A549 (cell line): ENCODE measurements around the gene PIK3R6. TPM values are rescaled to one million over a fixed set of nuclear protein-coding genes. Genes with fewer than 3 reads are reported as not detected.

Source experiments
- ATAC-seq, 2 experiments: fragments of 200-7000 bp in 1 of 2; fragments of >200 bp in 1 of 2; cut with Nextera tagmentation in 1 of 2; cut with Tn5 transposase in 1 of 2; 3 replicates each; pipeline versions ENCODE4 v1.8.0 to v1.9.1; 2018 to 2020; ENCODE audit warnings: mild to moderate bottlenecking in 1 of 2, moderate library complexity in 1 of 2
- CTCF ChIA-PET: fragments of 300-600 bp; sonication (Branson Sonifier 250); formaldehyde crosslinking; extraction: SDS; loops from one replicate; lab custom pipeline; 2021; ENCODE audit warnings: antibody characterized with exemption, inconsistent platforms; lab: Yijun Ruan, JAX
- POLR2A ChIA-PET: fragments of 350-600 bp; formaldehyde crosslinking; extraction: SDS; loops from one replicate; lab custom pipeline; 2021; ENCODE audit warnings: antibody characterized with exemption, inconsistent platforms; lab: Yijun Ruan, JAX
- DNase-seq, 2 experiments: peaks; one replicate each; pipeline versions ENCODE4 v3.0.0 to v3.0.0-alpha.2; 2011 to 2016; ENCODE audit warnings: low read depth in 1 of 2, low spot score in 1 of 2
- FAIRE-seq: peaks from 2 replicates; lab custom pipeline; 2011; peaks lifted over from hg19 to GRCh38; lab: Jason Lieb, UNC
- H3K27ac ChIP-seq, 2 experiments: fragments of >200 bp; sonication (Bioruptor Twin); formaldehyde crosslinking; 3 replicates each; pipeline ENCODE4 v1.5.1; 2016 to 2017
- H3K4me1 ChIP-seq: fragments of >200 bp; sonication (Bioruptor Twin); formaldehyde crosslinking; 3 replicates; pipeline ENCODE4 v1.6.1; 2016
- H3K4me2 ChIP-seq: fragments of >200 bp; sonication (Bioruptor Twin); formaldehyde crosslinking; 3 replicates; pipeline ENCODE4 v1.6.1; 2016
- H3K4me3 ChIP-seq: fragments of >200 bp; sonication (Bioruptor Twin); formaldehyde crosslinking; 3 replicates; pipeline ENCODE4 v1.5.1; 2016
- H3K9me3 ChIP-seq: fragments of >200 bp; sonication (Bioruptor Twin); formaldehyde crosslinking; 3 replicates; pipeline ENCODE4 v1.6.1; 2016
- ESRRA ChIP-seq: fragments of 150-350 bp; IDR thresholded peaks from 2 replicates; pipeline ENCODE4 v1.6.1; 2014; ENCODE audit warnings: mild to moderate bottlenecking, low read length, borderline replicate concordance
- FOSL2 ChIP-seq, 2 experiments: fragments of 450-650 bp in 1 of 2; fragments of >200 bp in 1 of 2; sonication (Bioruptor Twin) in 1 of 2; formaldehyde crosslinking; IDR thresholded peaks; 2 replicates each; pipeline versions ENCODE4 v1.5.0 to v1.6.1; 2016 to 2020; ENCODE audit warnings: mild to moderate bottlenecking in 1 of 2, moderate library complexity in 1 of 2
- KDM1A ChIP-seq: fragments of 200-600 bp; sonication (generic); IDR thresholded peaks from 2 replicates; pipeline ENCODE4 v1.6.1; 2016; ENCODE audit warnings: low read depth, mild to moderate bottlenecking
- TP53 ChIP-seq: fragments of 250-450 bp; sonication (Bioruptor Pico); IDR thresholded peaks from 2 replicates; pipeline ENCODE4 v1.5.0; 2021; ENCODE audit warnings: mild to moderate bottlenecking, moderate library complexity
- ZSCAN20 ChIP-seq: fragments of 250-450 bp; sonication (Bioruptor Pico); IDR thresholded peaks from 2 replicates; pipeline ENCODE4 v1.8.0; 2022; ENCODE audit warnings: mild to moderate bottlenecking, moderate library complexity
- WGBS: methylation state at CpG from one replicate; pipeline ENCODE4 v1.1.6; 2017; ENCODE audit errors: missing lambda C conversion rate; 5-methylcytosine and 5-hydroxymethylcytosine counted together
- polyA plus RNA-seq, 4 experiments: library from polyadenylated mRNA; depleted of rRNA in 3 of 4; stranded (reverse); fragments of >200 nt; fragmentation: RNase III in 1 of 4; extraction: RNeasy Plus Mini Kit Qiagen cat#74134 plus additional on column Dnase treatment in 1 of 4; gene quantifications; 2 replicates in 3 of 4; 3 replicates in 1 of 4; pipeline ENCODE4 v1.2.3, GENCODE V29; 2011 to 2017

The PIK3R6 gene
- polyA plus RNA-seq, 2 of the 4 experiments (the other 2 are of a cell fraction), result not detected

DNA sequence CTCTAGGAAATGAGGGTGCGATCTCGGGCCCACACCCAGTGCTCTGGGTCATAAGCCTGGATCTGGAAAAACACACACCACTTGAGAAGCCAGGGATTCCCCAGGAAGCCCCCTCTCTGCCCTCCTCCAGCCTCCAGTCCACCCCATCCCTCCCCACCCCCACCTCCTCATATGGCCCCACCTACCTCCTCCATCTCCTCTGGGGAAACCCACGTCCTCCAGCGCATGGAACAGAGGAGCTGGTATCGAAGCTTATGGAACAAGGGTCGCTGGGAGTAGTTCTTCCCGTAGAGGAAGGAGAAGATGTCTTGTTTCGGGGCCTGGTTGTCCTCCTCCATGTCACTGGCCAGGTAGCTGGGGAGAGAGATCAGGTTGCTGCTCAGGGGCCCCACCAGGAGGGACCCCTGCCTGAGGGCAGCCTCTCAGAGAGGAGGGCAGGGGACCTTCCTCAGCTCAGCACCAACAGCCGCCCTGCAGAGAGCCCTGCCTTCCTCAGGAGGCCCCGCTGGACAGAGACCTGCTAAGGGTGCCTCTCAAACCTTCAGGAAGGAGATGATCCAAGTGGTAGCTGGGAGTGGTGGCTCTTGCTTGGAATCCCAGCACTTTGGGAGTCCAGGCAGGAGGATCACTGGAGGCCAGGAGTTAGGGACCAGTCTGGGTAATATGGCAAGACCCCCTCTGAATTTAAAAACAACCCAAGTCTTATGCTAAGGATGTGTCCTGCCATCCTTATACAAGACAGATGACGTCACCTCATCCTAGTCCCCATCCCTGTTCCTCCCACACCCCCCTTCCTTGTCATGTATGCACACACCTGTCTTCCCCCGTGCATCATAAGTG lies 114.1 kb downstream of the PIK3R6 start:
- H3K27ac ChIP-seq, result no peak overlapping the region
- TF ChIP-seq ZSCAN20 (no peak), FOSL2 (IDR thresholded peaks at IDR 0.05) (no peak), FOSL2 (CRISPR knock-in tag; IDR thresholded peaks at IDR 0.05) (no peak), TP53 (no peak), ESRRA (no peak), KDM1A (no peak)
- TF ChIP-seq, all 56 proteins: peak for 0
- H3K4me1 ChIP-seq, result no peaks in the 10 kb centered on the region
- no peaks in the 10 kb centered on the region for H3K9me3 ChIP-seq
- POLR2A ChIA-PET, result no interaction called here
- no peak overlapping the region for H3K4me3 ChIP-seq
- DNase-seq (no peak), ATAC-seq (peak; percentile 19 to 37; a peak in 4 of 6 replicates), FAIRE-seq (no peak)
- 36% methylated on average over 12 of the region's 12 CpGs for WGBS
- CTCF ChIA-PET, result interaction anchor here (0.6 to 6.1 kb wide), 25 partner anchors 7 to 769 kb away, joined by 3 to 45 read pairs (median 4); no protein-coding TSS in a partner anchor
- no peak overlapping the region for H3K4me2 ChIP-seq

Other genes with a start within 250 kb of the PIK3R6 start
- 28.3 TPM in 2 replicates for gene MYH10, start 236.9 kb downstream of the PIK3R6 start, polyA plus RNA-seq (2011; rRNA removed)
- 26.4 to 26.7 TPM (median 26.5 TPM) in 3 replicates for gene MYH10, start 236.9 kb downstream of the PIK3R6 start, polyA plus RNA-seq (2017; fragmentation: RNase III; extraction: RNeasy Plus Mini Kit Qiagen cat#74134 plus additional on column Dnase treatment)
- not detected in 2 replicates for gene CCDC42, start 122.8 kb downstream of the PIK3R6 start, polyA plus RNA-seq (2011; rRNA removed)
- not detected in 3 replicates for gene CCDC42, start 122.8 kb downstream of the PIK3R6 start, polyA plus RNA-seq (2017; fragmentation: RNase III; extraction: RNeasy Plus Mini Kit Qiagen cat#74134 plus additional on column Dnase treatment)
- not detected in 2 replicates for gene SPDYE4, start 109.1 kb downstream of the PIK3R6 start, polyA plus RNA-seq (2011; rRNA removed)
- gene SPDYE4, start 109.1 kb downstream of the PIK3R6 start, polyA plus RNA-seq (2017; fragmentation: RNase III; extraction: RNeasy Plus Mini Kit Qiagen cat#74134 plus additional on column Dnase treatment), result not detected in 3 replicates
- gene MFSD6L, start 68.3 kb downstream of the PIK3R6 start, polyA plus RNA-seq (2011; rRNA removed), result not detected in 2 replicates
- gene MFSD6L, start 68.3 kb downstream of the PIK3R6 start, polyA plus RNA-seq (2017; fragmentation: RNase III; extraction: RNeasy Plus Mini Kit Qiagen cat#74134 plus additional on column Dnase treatment), result not detected in 3 replicates
- gene PIK3R5, start 98.0 kb upstream of the PIK3R6 start, polyA plus RNA-seq (2011; rRNA removed), result 0.01 TPM in 1 of 2 replicates, not detected in the other
- not detected in 3 replicates for gene PIK3R5, start 98.0 kb upstream of the PIK3R6 start, polyA plus RNA-seq (2017; fragmentation: RNase III; extraction: RNeasy Plus Mini Kit Qiagen cat#74134 plus additional on column Dnase treatment)
- 0.13 and 0.21 TPM in 2 replicates for gene NTN1, start 153.8 kb upstream of the PIK3R6 start, polyA plus RNA-seq (2011; rRNA removed)
- 0.12 to 0.20 TPM (median 0.17 TPM) in 3 replicates for gene NTN1, start 153.8 kb upstream of the PIK3R6 start, polyA plus RNA-seq (2017; fragmentation: RNase III; extraction: RNeasy Plus Mini Kit Qiagen cat#74134 plus additional on column Dnase treatment)